Small intestine (tissue), 7 donors: ENCODE results near the gene PTGIS. TPM values are rescaled to one million over a fixed set of nuclear protein-coding genes. Genes with fewer than 3 reads are reported as not detected.

ENCODE experiments used
- DNase-seq, 2 donors: peaks; one replicate each; pipeline versions ENCODE4 v3.0.0 to v3.0.0-alpha.2; 2013
- FAIRE-seq: peaks from 2 replicates; lab custom pipeline; 2012; peaks lifted over from hg19 to GRCh38; lab: Jason Lieb, UNC
- H3K27ac ChIP-seq, 3 donors: one replicate each; pipeline ENCODE4 v1.5.1; 2013; ENCODE audit warnings: low read length in 2 of 3, mild to moderate bottlenecking in 2 of 3, control low read depth in 1 of 3, inconsistent platforms in 1 of 3, low read depth in 1 of 3, moderate library complexity in 1 of 3
- H3K27me3 ChIP-seq, 3 donors: one replicate each; pipeline ENCODE4 v1.6.1; 2013; ENCODE audit warnings: low read length in 3 of 3, inconsistent platforms in 1 of 3; ENCODE audit not compliant: control insufficient read depth in 3 of 3, insufficient read depth in 3 of 3
- H3K36me3 ChIP-seq, 3 donors: one replicate each; pipeline ENCODE4 v1.6.1; 2013; ENCODE audit warnings: low read length in 3 of 3, inconsistent platforms in 1 of 3, low read depth in 1 of 3, mild to moderate bottlenecking in 1 of 3, moderate library complexity in 1 of 3; ENCODE audit not compliant: control insufficient read depth in 3 of 3, insufficient read depth in 2 of 3
- H3K4me1 ChIP-seq, 3 donors: one replicate each; pipeline ENCODE4 v1.6.1; 2013; ENCODE audit warnings: low read length in 2 of 3, inconsistent platforms in 1 of 3, low read depth in 1 of 3, mild to moderate bottlenecking in 1 of 3, moderate library complexity in 1 of 3; ENCODE audit not compliant: control insufficient read depth in 3 of 3, insufficient read depth in 2 of 3
- H3K4me3 ChIP-seq, 3 donors: one replicate each; pipeline ENCODE4 v1.5.1; 2013; ENCODE audit warnings: low read length in 3 of 3, control low read depth in 1 of 3, inconsistent platforms in 1 of 3, low read depth in 1 of 3, mild to moderate bottlenecking in 1 of 3, moderate library complexity in 1 of 3
- H3K9me3 ChIP-seq, 2 donors: one replicate each; pipeline ENCODE4 v1.6.1; 2013; ENCODE audit warnings: low read depth in 1 of 2, low read length in 1 of 2; ENCODE audit not compliant: control insufficient read depth in 2 of 2, insufficient read depth in 1 of 2
- WGBS, 3 donors: extraction: QIAGEN DNeasy Blood & Tissue Kit; methylation state at CpG; one replicate each; pipeline ENCODE4 v1.1.7; 2013; 5-methylcytosine and 5-hydroxymethylcytosine counted together
- polyA plus RNA-seq, 4 donors: library from polyadenylated mRNA; stranded (reverse) in 3 of 4; unstranded in 1 of 4; fragments of 200-250 nt in 3 of 4; fragments of 120-200 nt in 1 of 4; gene quantifications; one replicate each; pipeline versions ENCODE4 v1.2.1 to v1.2.3, GENCODE V29; 2013
- donor health status: healthy with polysubstance abuse.
- donor health status: control.
- donor health status: control.
- donor health status: Bipolar disorder and iron deficiency.
- donor health status: healthy.

Gene PTGIS
- polyA plus RNA-seq, 4 donors = 0.22 to 15.1 (median 4.4) TPM

- H3K9me3 ChIP-seq = no peaks in the 10 kb centered on the region
- DNase-seq (no peak), FAIRE-seq (no peak)
- 83 to 90% (median 88%) methylated on average over 5 of the region's 5 CpGs for WGBS, 3 donors
- no peaks in the 10 kb centered on the region for H3K36me3 ChIP-seq
- H3K4me1 ChIP-seq = no peaks in the 10 kb centered on the region
- H3K4me3 ChIP-seq = no peak overlapping the region
- H3K27me3 ChIP-seq = peaks cover 0 to 34% (median 2%) of the 10 kb centered on the region in 3 donors
- no peak overlapping the region for H3K27ac ChIP-seq
Measured at GRCh38 chr20:49489688-49490087, 78.2 kb downstream of the PTGIS start.

- Histone ChIP-seq H3K9me3 (no peaks in the 10 kb centered on the region), H3K27ac (no peak overlapping the region), H3K4me3 (no peak overlapping the region), H3K36me3 (peaks cover 0 to 2% (median 0%) of the 10 kb centered on the region in 3 donors), H3K27me3 (peaks cover 3 to 57% (median 5%) of the 10 kb centered on the region in 3 donors), H3K4me1 (peaks cover 0 to 3% (median 0%) of the 10 kb centered on the region in 3 donors)
- FAIRE-seq = no peak
- DNase-seq = no peak
Measured at GRCh38 chr20:49486064-49486463, 81.9 kb downstream of the PTGIS start.

GRCh38 chr20:49485563-49485962 lies 82.4 kb downstream of the PTGIS start:
- FAIRE-seq = no peak
- Histone ChIP-seq H3K4me3 (no peak overlapping the region), H3K9me3 (no peaks in the 10 kb centered on the region), H3K27me3 (peaks cover 3 to 57% (median 5%) of the 10 kb centered on the region in 3 donors), H3K27ac (no peak overlapping the region), H3K4me1 (peaks cover 0 to 3% (median 0%) of the 10 kb centered on the region in 3 donors), H3K36me3 (peaks cover 0 to 2% (median 0%) of the 10 kb centered on the region in 3 donors)
- DNase-seq = no peak
- WGBS, 3 donors = 50 to 77% (median 57%) methylated on average over 1 of the region's 1 CpG

- FAIRE-seq = no peak
- peak overlapping the region in 2 of 3 donors; percentile 39 to 42 for H3K4me3 ChIP-seq
- 1 to 2% (median 2%) methylated on average over 41 to 61 of the region's 61 CpGs for WGBS, 3 donors
- H3K27ac ChIP-seq = no peak overlapping the region
- peaks cover 0 to 3% (median 0%) of the 10 kb centered on the region in 3 donors for H3K4me1 ChIP-seq
- H3K36me3 ChIP-seq = peaks cover 0 to 2% (median 0%) of the 10 kb centered on the region in 3 donors
- H3K9me3 ChIP-seq = no peaks in the 10 kb centered on the region
- H3K27me3 ChIP-seq = peaks cover 3 to 63% (median 5%) of the 10 kb centered on the region in 3 donors
- peak; percentile 57 to 81 for DNase-seq
Measured at GRCh38 chr20:49484180-49485140, 83.5 kb downstream of the PTGIS start.

- Histone ChIP-seq H3K27me3 (peaks cover 3 to 60% (median 5%) of the 10 kb centered on the region in 3 donors), H3K27ac (no peak overlapping the region), H3K4me1 (peaks cover 0 to 3% (median 0%) of the 10 kb centered on the region in 3 donors), H3K9me3 (no peaks in the 10 kb centered on the region), H3K36me3 (peaks cover 0 to 2% (median 0%) of the 10 kb centered on the region in 3 donors), H3K4me3 (peak overlapping the region; percentile 20 to 42 (median 32))
- WGBS, 3 donors = 3 to 6% (median 3%) methylated on average over 24 to 44 of the region's 44 CpGs
- peak in 1 of 2 donors; percentile 12 for DNase-seq
- FAIRE-seq = no peak
Measured at GRCh38 chr20:49483696-49484123, 84.2 kb downstream of the PTGIS start.

- Histone ChIP-seq H3K9me3 (no peaks in the 10 kb centered on the region), H3K4me3 (peak overlapping the region in 2 of 3 donors; percentile 7 to 32), H3K27me3 (peaks cover 3 to 58% (median 5%) of the 10 kb centered on the region in 3 donors), H3K36me3 (peaks cover 0 to 2% (median 0%) of the 10 kb centered on the region in 3 donors), H3K4me1 (peaks cover 0 to 3% (median 0%) of the 10 kb centered on the region in 3 donors), H3K27ac (no peak overlapping the region)
- 6 to 12% (median 7%) methylated on average over 21 to 27 of the region's 27 CpGs for WGBS, 3 donors
- no peak for FAIRE-seq
- DNase-seq = no peak
Measured at GRCh38 chr20:49483018-49483695, 84.8 kb downstream of the PTGIS start.

GRCh38 chr20:49482621-49483017 lies 85.3 kb downstream of the PTGIS start, which contains the start of gene KCNB1:
Gene KCNB1 (minus strand): TSS chr20:49482668. CDS start chr20:49482480, 188 bp downstream.
- FAIRE-seq = no peak

GRCh38 chr20:49482173-49482572 lies 85.8 kb downstream of the PTGIS start:
- no peaks in the 10 kb centered on the region for H3K9me3 ChIP-seq
- peaks cover 0 to 2% (median 0%) of the 10 kb centered on the region in 3 donors for H3K36me3 ChIP-seq
- WGBS, 3 donors = 55 to 80% (median 77%) methylated on average over 37 to 46 of the region's 46 CpGs
- H3K4me1 ChIP-seq = peaks cover 0 to 3% (median 0%) of the 10 kb centered on the region in 3 donors
- H3K27ac ChIP-seq = no peak overlapping the region
- H3K4me3 ChIP-seq = no peak overlapping the region
- FAIRE-seq = no peak
- peaks cover 3 to 56% (median 5%) of the 10 kb centered on the region in 3 donors for H3K27me3 ChIP-seq
- no peak for DNase-seq

More at GRCh38 chr20:49482621-49483017, 85.3 kb downstream of the PTGIS start, which contains the start of gene KCNB1:
- H3K36me3 ChIP-seq = peaks cover 0 to 2% (median 0%) of the 10 kb centered on the region in 3 donors
- no peak within 1 kb of the TSS for H3K27ac ChIP-seq
- peak; percentile 13 to 90 for DNase-seq
- H3K9me3 ChIP-seq = no peaks in the 10 kb centered on the region
- H3K4me1 ChIP-seq = peaks cover 0 to 3% (median 0%) of the 10 kb centered on the region in 3 donors
- H3K27me3 ChIP-seq = peaks cover 3 to 58% (median 5%) of the 10 kb centered on the region in 3 donors
- WGBS, 3 donors = 2 to 11% (median 4%) methylated on average over 24 to 34 of the region's 34 CpGs
- peak within 1 kb of the TSS in 2 of 3 donors; percentile 7 to 32 for H3K4me3 ChIP-seq
